GM10266 (cell line): Measurements from ENCODE around the gene PRELID2.
"Not testable (repeated sequence)": the region's sequence is repeated elsewhere in the genome, so short reads cannot be mapped to it uniquely, and the experiment has no call there.

Source experiments
- DNase-seq: peaks from one replicate; pipeline ENCODE4 v3.0.0; 2012; ENCODE audit errors: extremely low spot score
- TF ChIP-seq, protein P1 (sequence below): IDR thresholded peaks from 2 replicates; pipeline ENCODE4 v1.5.1; 2012; ENCODE audit warnings: mild to moderate bottlenecking, low read depth; ENCODE audit not compliant: control insufficient read depth, insufficient read depth; ENCODE audit errors: missing control alignments

PRELID2 gene

GRCh38 chr5:145739843-145740242 lies 95.3 kb downstream of the PRELID2 start:
- DNase-seq, result no peak
- TF ChIP-seq, protein P1, sequence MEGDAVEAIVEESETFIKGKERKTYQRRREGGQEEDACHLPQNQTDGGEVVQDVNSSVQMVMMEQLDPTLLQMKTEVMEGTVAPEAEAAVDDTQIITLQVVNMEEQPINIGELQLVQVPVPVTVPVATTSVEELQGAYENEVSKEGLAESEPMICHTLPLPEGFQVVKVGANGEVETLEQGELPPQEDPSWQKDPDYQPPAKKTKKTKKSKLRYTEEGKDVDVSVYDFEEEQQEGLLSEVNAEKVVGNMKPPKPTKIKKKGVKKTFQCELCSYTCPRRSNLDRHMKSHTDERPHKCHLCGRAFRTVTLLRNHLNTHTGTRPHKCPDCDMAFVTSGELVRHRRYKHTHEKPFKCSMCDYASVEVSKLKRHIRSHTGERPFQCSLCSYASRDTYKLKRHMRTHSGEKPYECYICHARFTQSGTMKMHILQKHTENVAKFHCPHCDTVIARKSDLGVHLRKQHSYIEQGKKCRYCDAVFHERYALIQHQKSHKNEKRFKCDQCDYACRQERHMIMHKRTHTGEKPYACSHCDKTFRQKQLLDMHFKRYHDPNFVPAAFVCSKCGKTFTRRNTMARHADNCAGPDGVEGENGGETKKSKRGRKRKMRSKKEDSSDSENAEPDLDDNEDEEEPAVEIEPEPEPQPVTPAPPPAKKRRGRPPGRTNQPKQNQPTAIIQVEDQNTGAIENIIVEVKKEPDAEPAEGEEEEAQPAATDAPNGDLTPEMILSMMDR, result no peak

DNA sequence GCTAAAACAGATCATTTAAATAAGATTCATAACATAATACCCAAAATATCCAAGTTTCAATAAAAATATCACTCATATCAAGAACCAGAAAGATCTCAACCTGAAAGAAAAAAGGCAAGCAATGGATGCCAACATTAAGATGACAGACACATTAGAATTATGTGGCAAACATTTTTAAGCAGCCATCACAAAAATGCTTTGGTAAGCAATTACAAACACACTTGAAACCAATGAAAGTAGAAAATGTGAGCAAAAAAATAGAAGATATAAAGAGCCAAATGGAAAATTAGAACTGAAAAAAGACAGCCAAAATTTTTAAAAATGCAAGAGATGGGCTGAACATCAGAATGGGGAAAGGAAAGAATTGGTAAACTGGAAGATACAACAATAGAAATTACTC lies 96.9 kb downstream of the PRELID2 start:
- TF ChIP-seq, protein P1, result no peak
- no peak for DNase-seq

- TF ChIP-seq, protein P1, result no peak
- no peak for DNase-seq
These were observed 97.6 kb downstream of the PRELID2 start for GRCh38 chr5:145737578-145737977.

- not testable (repeated sequence) for DNase-seq
These were observed 105.2 kb downstream of the PRELID2 start for GRCh38 chr5:145729956-145730355.

DNA sequence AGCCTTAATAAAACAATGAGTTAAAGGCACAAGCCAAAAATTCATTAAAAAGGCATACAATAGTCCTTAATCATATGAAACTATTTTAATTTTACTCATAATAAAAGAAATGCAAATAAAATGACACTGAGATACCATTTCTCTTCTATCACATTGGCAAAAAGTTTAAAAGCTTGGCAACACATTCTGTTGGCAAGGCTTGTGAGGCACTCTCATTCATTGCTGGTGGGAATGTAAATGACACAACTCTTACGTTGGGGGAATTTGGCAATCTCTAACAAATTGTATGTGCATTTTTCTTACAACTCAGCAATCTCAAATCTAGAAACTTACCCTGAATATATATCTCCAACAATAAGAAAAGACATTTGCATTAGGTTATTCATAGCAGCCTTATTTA lies 111.6 kb downstream of the PRELID2 start:
- DNase-seq, result no peak
- TF ChIP-seq, protein P1, result no peak

DNA sequence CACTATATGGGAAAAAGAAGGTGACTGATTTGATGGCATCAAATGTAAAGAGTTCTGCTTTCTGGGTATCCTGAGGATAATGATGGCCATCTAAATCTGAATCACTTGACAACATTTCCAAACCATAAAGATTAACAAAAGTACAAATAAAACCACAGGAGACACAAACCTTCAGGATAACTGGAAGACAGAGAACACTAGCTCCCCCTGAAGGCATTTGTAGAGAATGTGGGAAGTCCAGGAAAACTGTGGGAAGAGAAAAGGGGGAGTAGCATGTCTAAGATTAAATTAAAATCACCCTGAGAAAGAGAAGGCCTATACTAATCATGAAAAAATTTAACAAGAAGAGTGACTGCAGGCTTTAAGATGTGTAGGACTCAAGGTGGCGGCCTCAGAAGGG lies 116.2 kb downstream of the PRELID2 start:
- TF ChIP-seq, protein P1, result no peak
- DNase-seq, result no peak

DNA sequence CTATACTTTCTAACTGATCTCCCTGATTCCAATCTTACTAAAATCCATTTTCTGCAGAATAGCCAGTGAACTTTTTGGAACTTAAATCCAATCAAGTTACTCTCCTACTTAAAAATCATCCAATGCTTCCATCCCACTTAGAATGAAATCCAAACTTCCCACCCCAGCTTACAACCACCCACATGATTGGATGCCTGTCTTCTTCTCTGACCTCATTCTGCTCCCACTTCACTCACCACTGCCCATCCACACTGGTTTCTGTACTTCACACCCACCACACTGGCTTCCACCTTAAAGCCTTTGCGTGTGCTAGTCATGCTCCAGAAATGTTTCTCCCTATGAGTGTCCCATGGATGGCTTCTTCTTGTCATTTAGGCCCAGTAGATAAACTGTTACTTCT lies 119.7 kb downstream of the PRELID2 start:
- DNase-seq, result no peak
- TF ChIP-seq, protein P1, result no peak

DNA sequence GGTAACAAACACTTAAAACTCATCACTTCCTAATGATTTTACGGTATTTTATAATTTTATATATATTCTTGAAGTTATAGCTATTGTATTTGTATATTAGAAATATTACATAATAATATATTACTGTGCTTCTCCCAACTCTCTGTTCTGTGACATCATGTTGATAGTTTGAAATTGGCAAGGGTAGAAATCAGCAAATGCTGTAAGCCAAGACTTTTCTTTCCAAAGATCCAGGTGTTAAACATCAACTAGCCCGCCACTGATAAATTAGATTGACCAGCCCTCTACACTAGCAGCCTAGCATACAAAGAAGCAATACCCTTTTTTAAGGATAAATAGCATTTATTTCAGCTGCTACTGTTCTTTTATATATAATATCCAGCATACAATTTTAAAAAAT lies 122.9 kb downstream of the PRELID2 start:
- TF ChIP-seq, protein P1, result no peak
- no peak for DNase-seq
